GM12878 (cell line): ENCODE results near the gene SBNO2. TPM values are rescaled to one million over a fixed set of nuclear protein-coding genes. Genes with fewer than 3 reads are reported as not detected.

Experiments
- BCL3 ChIP-seq: IDR thresholded peaks from 2 replicates; pipeline ENCODE4 v1.6.1; 2011; ENCODE audit warnings: borderline replicate concordance, low read depth, mild to moderate bottlenecking, moderate library complexity, low read length; ENCODE audit not compliant: insufficient read depth, poor library complexity, severe bottlenecking
- DPF2 ChIP-seq: fragments of 450-650 bp; IDR thresholded peaks from 2 replicates; pipeline ENCODE4 v1.6.1; 2017; ENCODE audit warnings: mild to moderate bottlenecking
- E2F4 ChIP-seq: IDR thresholded peaks from 2 replicates; pipeline ENCODE4 v1.6.1; 2012; ENCODE audit warnings: low read depth, low read length, improper control_type of control experiment
- EED ChIP-seq: sonication (generic); IDR thresholded peaks from 2 replicates; pipeline ENCODE4 v1.6.1; 2016; ENCODE audit warnings: antibody characterized with exemption, low read depth
- HDGF ChIP-seq: fragments of 450-650 bp; IDR thresholded peaks from 2 replicates; pipeline ENCODE4 v1.6.1; 2016; ENCODE audit warnings: antibody characterized with exemption
- KDM1A ChIP-seq: fragments of 200-600 bp; sonication (generic); IDR thresholded peaks from 2 replicates; pipeline ENCODE4 v1.6.1; 2016; ENCODE audit warnings: borderline replicate concordance
- LARP7 ChIP-seq: fragments of 450-650 bp; IDR thresholded peaks from 2 replicates; pipeline ENCODE4 v1.6.1; 2017; ENCODE audit warnings: mild to moderate bottlenecking
- MAX ChIP-seq: IDR thresholded peaks from 2 replicates; pipeline ENCODE4 v1.6.1; 2012; ENCODE audit warnings: low read depth, low read length, improper control_type of control experiment
- MEF2A ChIP-seq: IDR thresholded peaks from 2 replicates; pipeline ENCODE4 v1.6.1; 2011; ENCODE audit warnings: low read depth, mild to moderate bottlenecking, low read length, moderate library complexity; ENCODE audit not compliant: insufficient read depth
- NFIC ChIP-seq: IDR thresholded peaks from 2 replicates; pipeline ENCODE4 v1.6.1; 2012; ENCODE audit warnings: low read depth, mild to moderate bottlenecking, inconsistent platforms, low read length, moderate library complexity
- NKRF ChIP-seq: fragments of 450-650 bp; conservative IDR thresholded peaks from 2 replicates; pipeline ENCODE4 v1.6.1; 2017; ENCODE audit warnings: mild to moderate bottlenecking, moderate library complexity
- NR2C1 ChIP-seq: fragments of 450-650 bp; IDR thresholded peaks from 2 replicates; pipeline ENCODE4 v1.6.1; 2017; ENCODE audit warnings: antibody characterized with exemption, mild to moderate bottlenecking, moderate library complexity
- NR2F1 ChIP-seq: fragments of 450-650 bp; conservative IDR thresholded peaks from 2 replicates; pipeline ENCODE4 v1.6.1; 2017; ENCODE audit warnings: mild to moderate bottlenecking
- PAX8 ChIP-seq: fragments of 450-650 bp; IDR thresholded peaks from 2 replicates; pipeline ENCODE4 v1.6.1; 2017; ENCODE audit warnings: mild to moderate bottlenecking, moderate library complexity
- POLR2AphosphoS2 ChIP-seq: IDR thresholded peaks from 2 replicates; pipeline ENCODE4 v1.6.1; 2011; ENCODE audit warnings: low read depth, mild to moderate bottlenecking, low read length, improper control_type of control experiment, moderate library complexity
- RAD21 ChIP-seq: IDR thresholded peaks from 2 replicates; pipeline ENCODE4 v1.6.1; 2011; ENCODE audit warnings: mild to moderate bottlenecking, low read depth, low read length, moderate library complexity; ENCODE audit not compliant: insufficient read depth
- SIN3A ChIP-seq: IDR thresholded peaks from 2 replicates; pipeline ENCODE4 v1.6.1; 2012; ENCODE audit warnings: low read depth, low read length, improper control_type of control experiment
- USF1 ChIP-seq: IDR thresholded peaks from 2 replicates; pipeline ENCODE4 v1.6.1; 2011; ENCODE audit warnings: borderline replicate concordance, low read depth, mild to moderate bottlenecking, moderate library complexity, mixed read lengths, low read length; ENCODE audit not compliant: insufficient read depth; ENCODE audit errors: extremely low read length
- YY1 ChIP-seq: IDR thresholded peaks from 2 replicates; pipeline ENCODE4 v1.6.1; 2011; ENCODE audit warnings: low read depth, mild to moderate bottlenecking, low read length
- polyA plus RNA-seq, 11 experiments: library from polyadenylated mRNA; depleted of rRNA in 4 of 11; unstranded in 6 of 11; stranded (reverse) in 5 of 11; fragments of >200 nt; fragmentation: Nextera tagmentation in 4 of 11; fragmentation: Illumina TruSeq in 1 of 11; extraction: Ambion mirVana in 4 of 11; extraction: Trizol in 1 of 11; gene quantifications; 1 replicate in 1 of 11; 2 replicates in 10 of 11; pipeline versions ENCODE4 v1.2.1 to v1.2.3, GENCODE V29; 2011 to 2016; ENCODE audit warnings: inconsistent platforms in 2 of 11, missing spikeins in 2 of 11, low read depth in 1 of 11
- total RNA-seq, 4 experiments: library from RNA; depleted of rRNA in 3 of 4; stranded (reverse); fragments of >200 nt in 3 of 4; fragmentation: Illumina TruSeq in 1 of 4; extraction: Trizol in 1 of 4; gene quantifications; 2 replicates each; pipeline versions ENCODE4 v1.2.1 to v1.2.3, GENCODE V29; 2013 to 2021

Gene SBNO2
- total and polyA plus RNA-seq, 10 of the 15 experiments (the other 5 are each of a cell fraction or from before 2014, with no cell fraction given): 0.08 to 44.6 (median 5.4) TPM

GRCh38 chr19:1173845-1174809, at the start of gene SBNO2 (continued):
- peak; percentile 68; the same call in 1 of the 2 replicates for TF ChIP-seq HDGF
- peak; percentile 86 for TF ChIP-seq SIN3A
- peak; percentile 35; the same call in 1 of the 2 replicates for TF ChIP-seq NR2C1
- no peak for TF ChIP-seq EED
- TF ChIP-seq LARP7: 0 out of 2 replicates have a peak, but pooled peaks have one; percentile 62
- TF ChIP-seq RAD21: no peak
- TF ChIP-seq YY1: peak; percentile 99
- TF ChIP-seq BCL3: no peak
- TF ChIP-seq MEF2A: no peak
- no peak for TF ChIP-seq NFIC
- TF ChIP-seq NR2F1: no peak
- no peak for TF ChIP-seq KDM1A
- 0 out of 2 replicates have a peak, but pooled peaks have one; percentile 37 for TF ChIP-seq NKRF
- TF ChIP-seq MAX: peak; percentile 65
- peak; percentile 77; the same call in 1 of the 2 replicates for TF ChIP-seq POLR2AphosphoS2
- no peak for TF ChIP-seq PAX8
- TF ChIP-seq E2F4: no peak
- peak; percentile 60 for TF ChIP-seq USF1
- TF ChIP-seq DPF2: 0 out of 2 replicates have a peak, but pooled peaks have one; percentile 45
